ENCODE data around the gene ZFAND4. TPM values are rescaled to one million over a fixed set of nuclear protein-coding genes. Genes with fewer than 3 reads are reported as not detected.

Gene ZFAND4
- total RNA-seq, 1 experiment from 2014 or later: 17.2 TPM

DNA sequence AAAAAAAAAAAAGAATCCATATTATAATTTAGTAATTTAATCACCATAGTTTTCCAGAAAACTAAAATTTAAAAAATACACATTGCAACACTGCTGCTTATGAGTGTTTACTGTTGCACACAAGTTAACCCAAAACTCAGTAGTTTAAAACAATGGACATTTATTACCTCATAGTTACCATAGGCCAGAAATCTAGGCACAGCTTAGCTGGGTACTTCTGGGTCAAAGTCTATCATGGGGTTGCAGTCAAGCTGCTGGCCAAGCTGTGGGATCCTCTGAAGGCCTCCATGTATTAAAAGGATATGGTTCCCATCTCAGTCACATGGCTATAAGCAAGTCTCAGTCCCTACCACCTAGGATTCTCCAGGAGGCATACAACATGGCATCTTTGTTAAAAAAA, 83.6 kb downstream of the ZFAND4 start:
- H3K18ac ChIP-seq (ENCODE audit: insufficient read length, low read depth, low read length): no peak overlapping the region
- H3K36me3 Mint-ChIP-seq (ENCODE audit: insufficient read depth in 1 of 3, low read depth in 3 of 3): peaks cover 0 to 5% (median 1%) of the 10 kb centered on the region in 3 experiments; a peak in 2 of 7 replicates
- no peaks in the 10 kb centered on the region for H3K79me2 ChIP-seq (ENCODE audit: insufficient read depth, low read length)
- no peak overlapping the region for H3K23ac ChIP-seq (ENCODE audit: insufficient read length, low read depth, low read length)
- no peaks in the 10 kb centered on the region for H4K20me1 ChIP-seq (ENCODE audit: control insufficient read depth, insufficient read depth, insufficient read length)
- H3K4me3 Mint-ChIP-seq: no peak overlapping the region
- no peak overlapping the region for H2BK15ac ChIP-seq (ENCODE audit: low read depth, low read length)
- H4K5ac ChIP-seq (ENCODE audit: insufficient read length, low read depth, low read length): no peak overlapping the region
- H4K91ac ChIP-seq (ENCODE audit: insufficient read length, low read depth, low read length): no peak overlapping the region
- no peaks in the 10 kb centered on the region for H3K23me2 ChIP-seq (ENCODE audit: insufficient read length, low read depth, low read length, poor library complexity, severe bottlenecking)
- no peak overlapping the region for H2BK12ac ChIP-seq (ENCODE audit: insufficient read length, low read depth, low read length)
- no peak overlapping the region for H2AFZ ChIP-seq (ENCODE audit: low read length)
- no peak overlapping the region for H3K9ac ChIP-seq (ENCODE audit: extremely low read depth, insufficient read length, low read length)
- H2BK20ac ChIP-seq (ENCODE audit: low read depth, low read length, poor library complexity, severe bottlenecking): no peak overlapping the region
- TF ChIP-seq, protein P1, sequence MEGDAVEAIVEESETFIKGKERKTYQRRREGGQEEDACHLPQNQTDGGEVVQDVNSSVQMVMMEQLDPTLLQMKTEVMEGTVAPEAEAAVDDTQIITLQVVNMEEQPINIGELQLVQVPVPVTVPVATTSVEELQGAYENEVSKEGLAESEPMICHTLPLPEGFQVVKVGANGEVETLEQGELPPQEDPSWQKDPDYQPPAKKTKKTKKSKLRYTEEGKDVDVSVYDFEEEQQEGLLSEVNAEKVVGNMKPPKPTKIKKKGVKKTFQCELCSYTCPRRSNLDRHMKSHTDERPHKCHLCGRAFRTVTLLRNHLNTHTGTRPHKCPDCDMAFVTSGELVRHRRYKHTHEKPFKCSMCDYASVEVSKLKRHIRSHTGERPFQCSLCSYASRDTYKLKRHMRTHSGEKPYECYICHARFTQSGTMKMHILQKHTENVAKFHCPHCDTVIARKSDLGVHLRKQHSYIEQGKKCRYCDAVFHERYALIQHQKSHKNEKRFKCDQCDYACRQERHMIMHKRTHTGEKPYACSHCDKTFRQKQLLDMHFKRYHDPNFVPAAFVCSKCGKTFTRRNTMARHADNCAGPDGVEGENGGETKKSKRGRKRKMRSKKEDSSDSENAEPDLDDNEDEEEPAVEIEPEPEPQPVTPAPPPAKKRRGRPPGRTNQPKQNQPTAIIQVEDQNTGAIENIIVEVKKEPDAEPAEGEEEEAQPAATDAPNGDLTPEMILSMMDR (conservative IDR thresholded peaks at IDR 0.05): no peak
- H3K27ac ChIP-seq (ENCODE audit: insufficient read length, low read depth, low read length): no peak overlapping the region
- H2BK120ac ChIP-seq (ENCODE audit: low read depth, low read length, poor library complexity, severe bottlenecking): no peak overlapping the region
- H3K56ac ChIP-seq (ENCODE audit: insufficient read length, low read depth, low read length): no peak overlapping the region
- H2AK5ac ChIP-seq (ENCODE audit: insufficient read length, low read length): no peak overlapping the region
- no peak overlapping the region for H3K27ac Mint-ChIP-seq
- no peak overlapping the region for H2BK5ac ChIP-seq (ENCODE audit: insufficient read length, low read length)
- DNase-seq: no peak
- H3K4me1 Mint-ChIP-seq: peaks cover 10 to 12% of the 10 kb centered on the region in 2 experiments
- H3K4me2 ChIP-seq (ENCODE audit: insufficient read depth, insufficient read length, low read length): no peak overlapping the region
- H3K4ac ChIP-seq (ENCODE audit: low read depth, low read length): no peak overlapping the region
- H3K79me1 ChIP-seq (ENCODE audit: insufficient read depth, low read depth, low read length, poor library complexity, severe bottlenecking): no peaks in the 10 kb centered on the region
- H3K9me3 Mint-ChIP-seq: peaks cover 5 to 7% of the 10 kb centered on the region in 2 experiments; a peak in 3 of 5 replicates
- H4K8ac ChIP-seq (replicated peaks; ENCODE audit: insufficient read length, low read depth, low read length): no peak overlapping the region
- 0 out of 2 replicates have a peak, but pooled peaks cover 2% of the 10 kb centered on the region for H3K4me1 ChIP-seq (ENCODE audit: insufficient read depth, low read length)
- H3K9me3 ChIP-seq (ENCODE audit: control insufficient read depth, low read depth, low read length): no peaks in the 10 kb centered on the region
- no peaks in the 10 kb centered on the region for H3K27me3 ChIP-seq (ENCODE audit: insufficient read depth, low read length)
- H3K27me3 Mint-ChIP-seq (ENCODE audit: low read depth): no peaks in the 10 kb centered on the region
- H3K14ac ChIP-seq (ENCODE audit: insufficient read depth, low read length): no peak overlapping the region
- no peak overlapping the region for H3T11ph ChIP-seq (ENCODE audit: low read length)

All from H9 (cell line).